NCI-H345 (cell line): ENCODE measurements around the gene HK1.

Experiments
- DNase-seq: peaks from one replicate; lab custom pipeline; 2025; lab: John Stamatoyannopoulos, UW

Gene HK1

GRCh38 chr10:69404786-69405185 is 126.5 kb downstream of the HK1 start:
- DNase-seq, result no peak

- no peak for DNase-seq
Measured at GRCh38 chr10:69405221-69405620, 126.9 kb downstream of the HK1 start.

GRCh38 chr10:69406302-69406811 is 128.1 kb downstream of the HK1 start:
- DNase-seq, result no peak

GRCh38 chr10:69406816-69407580 is 128.7 kb downstream of the HK1 start:
- no peak for DNase-seq

GRCh38 chr10:69407621-69408301 is 129.5 kb downstream of the HK1 start:
- no peak for DNase-seq

- DNase-seq, result peak; percentile 92
Measured at GRCh38 chr10:69408318-69409175, 130.3 kb downstream of the HK1 start.

GRCh38 chr10:69409176-69409495 is 130.8 kb downstream of the HK1 start:
- no peak for DNase-seq

GRCh38 chr10:69409968-69410367 is 131.7 kb downstream of the HK1 start:
- no peak for DNase-seq

- no peak for DNase-seq
Measured at GRCh38 chr10:69410487-69410886, 132.2 kb downstream of the HK1 start.

GRCh38 chr10:69411476-69411875 is 133.2 kb downstream of the HK1 start:
- no peak for DNase-seq

- DNase-seq, result no peak
Measured at GRCh38 chr10:69412232-69412790, 134.0 kb downstream of the HK1 start.

- DNase-seq, result no peak
Measured at GRCh38 chr10:69413221-69413865, 135.0 kb downstream of the HK1 start.

GRCh38 chr10:69414036-69415018 is 136.0 kb downstream of the HK1 start:
- DNase-seq, result no peak

GRCh38 chr10:69415049-69415448 is 136.8 kb downstream of the HK1 start:
- no peak for DNase-seq

- no peak for DNase-seq
Measured at GRCh38 chr10:69415951-69416350, 137.7 kb downstream of the HK1 start.

GRCh38 chr10:69416695-69417094 is 138.4 kb downstream of the HK1 start, which contains the start of gene TACR2:
Gene TACR2 (minus strand): TSS chr10:69416918. CDS start chr10:69416323, 595 bp downstream.
- no peak for DNase-seq

GRCh38 chr10:69417542-69417941 is 139.2 kb downstream of the HK1 start:
- no peak for DNase-seq

- no peak for DNase-seq
Measured at GRCh38 chr10:69418052-69418752, 139.9 kb downstream of the HK1 start.

- DNase-seq, result no peak
Measured at GRCh38 chr10:69419096-69419743, 140.9 kb downstream of the HK1 start.
